HepG2 (cell line): ENCODE results near the gene FAM174C. TPM values are rescaled to one million over a fixed set of nuclear protein-coding genes. Genes with fewer than 3 reads are reported as not detected.

Experiments used
- ATAC-seq: fragments of 200-7000 bp; cut with Tn5 transposase; 3 replicates; pipeline ENCODE4 v1.9.1; 2020; ENCODE audit warnings: mild to moderate bottlenecking, moderate library complexity
- BruUV-seq: library from RNA; stranded (reverse); fragments of 400-500 nt; replicated peaks from 2 replicates; lab custom pipeline; 2021; lab: Mats Ljungman, UMichigan
- CTCF ChIA-PET: fragments of 300-600 bp; formaldehyde crosslinking; extraction: SDS; loops from one replicate; lab custom pipeline; 2021; ENCODE audit warnings: low total read pairs, inconsistent platforms, low intra/inter-chr PET ratio; lab: Yijun Ruan, JAX
- POLR2A ChIA-PET: fragments of 350-600 bp; sonication (Branson Sonifier 250); formaldehyde crosslinking; loops from one replicate; lab custom pipeline; 2020; ENCODE audit warnings: antibody characterized with exemption, inconsistent platforms; lab: Yijun Ruan, JAX
- DNase-seq: peaks from one replicate; pipeline ENCODE4 v3.0.0-alpha.2; 2015; ENCODE audit warnings: low spot score
- FAIRE-seq: peaks from 3 replicates; lab custom pipeline; 2011; peaks lifted over from hg19 to GRCh38; lab: Jason Lieb, UNC
- H2AFZ ChIP-seq: one replicate; pipeline ENCODE4 v1.6.1; 2011; ENCODE audit warnings: low read length, inconsistent platforms
- H3K27ac ChIP-seq: fragments of 300-600 bp; 3 replicates; pipeline ENCODE4 v1.8.0; 2011; ENCODE audit warnings: mixed run types, mild to moderate bottlenecking, mixed read lengths, low read length, inconsistent platforms; ENCODE audit not compliant: insufficient read depth; ENCODE audit errors: extremely low read length
- H3K27me3 ChIP-seq, 2 experiments: fragments of 200-600 bp in 1 of 2; 2 replicates in 1 of 2; 3 replicates in 1 of 2; pipeline versions ENCODE4 v1.6.0 to v1.8.0; 2011; ENCODE audit warnings: low read length in 2 of 2, mild to moderate bottlenecking in 2 of 2, moderate library complexity in 2 of 2, inconsistent platforms in 1 of 2; ENCODE audit not compliant: insufficient read depth in 2 of 2, control insufficient read depth in 1 of 2
- H3K36me3 ChIP-seq, 2 experiments: fragments of 200-600 bp in 1 of 2; replicated peaks in 1 of 2; 2 replicates in 1 of 2; 3 replicates in 1 of 2; pipeline versions ENCODE4 v1.5.1 to v1.8.0; 2011; ENCODE audit warnings: low read length in 2 of 2, inconsistent platforms in 1 of 2; ENCODE audit not compliant: insufficient read depth in 2 of 2, control insufficient read depth in 1 of 2
- H3K4me1 ChIP-seq: 2 replicates; pipeline ENCODE4 v1.5.1; 2012; ENCODE audit warnings: low read length, inconsistent platforms; ENCODE audit not compliant: insufficient read depth
- H3K4me2 ChIP-seq: 2 replicates; pipeline ENCODE4 v1.6.0; 2011; ENCODE audit warnings: low read depth, low read length, inconsistent platforms
- H3K4me3 ChIP-seq, 3 experiments: fragments of 200-600 bp in 1 of 3; sonication (generic), shearing (Covaris generic) in 1 of 3; replicated peaks in 1 of 3; 2 replicates each; pipeline ENCODE4 v1.5.1; 2011 to 2016; ENCODE audit warnings: low read length in 3 of 3, inconsistent platforms in 2 of 3, low read depth in 2 of 3, mild to moderate bottlenecking in 2 of 3, control low read depth in 1 of 3, mixed read lengths in 1 of 3; ENCODE audit not compliant: insufficient read depth in 1 of 3
- H3K79me2 ChIP-seq: one replicate; pipeline ENCODE4 v1.6.1; 2011; ENCODE audit warnings: low read length, inconsistent platforms; ENCODE audit not compliant: insufficient read depth
- H3K9ac ChIP-seq: 2 replicates; pipeline ENCODE4 v1.6.0; 2011; ENCODE audit warnings: mild to moderate bottlenecking, low read depth, low read length, inconsistent platforms; ENCODE audit not compliant: insufficient read depth
- H3K9me3 ChIP-seq: 2 replicates; pipeline ENCODE4 v1.5.1; 2012; ENCODE audit warnings: mild to moderate bottlenecking, low read length
- H4K20me1 ChIP-seq: 2 replicates; pipeline ENCODE4 v1.6.0; 2011; ENCODE audit warnings: inconsistent platforms, mild to moderate bottlenecking, low read length, moderate library complexity; ENCODE audit not compliant: insufficient read depth
- ATF6 ChIP-seq: sonication (generic); formaldehyde crosslinking; conservative IDR thresholded peaks from 2 replicates; pipeline ENCODE4 v1.4.0; 2020; ENCODE audit warnings: missing genetic modification reagents
- BHLHE40 ChIP-seq: IDR thresholded peaks from 2 replicates; pipeline ENCODE4 v1.6.1; 2011; ENCODE audit warnings: low read length, improper control_type of control experiment
- DZIP1 ChIP-seq: sonication (generic); formaldehyde crosslinking; IDR thresholded peaks from 2 replicates; pipeline ENCODE4 v1.5.0; 2020; ENCODE audit warnings: mild to moderate bottlenecking, missing genetic modification reagents
- GMEB1 ChIP-seq: sonication (generic); formaldehyde crosslinking; IDR thresholded peaks from 2 replicates; pipeline ENCODE4 v1.5.1; 2020; ENCODE audit warnings: missing genetic modification reagents, mild to moderate bottlenecking, borderline replicate concordance
- HDAC1 ChIP-seq: sonication (generic); formaldehyde crosslinking; IDR thresholded peaks from 2 replicates; pipeline ENCODE4 v1.5.1; 2020; ENCODE audit warnings: mild to moderate bottlenecking, missing genetic modification reagents
- RBFOX2 ChIP-seq: fragments of 200-400 bp; formaldehyde crosslinking; IDR thresholded peaks from 2 replicates; pipeline ENCODE4 v1.6.1; 2017; ENCODE audit warnings: low read depth, mild to moderate bottlenecking, low read length
- ZBTB33 ChIP-seq: sonication (generic); formaldehyde crosslinking; IDR thresholded peaks from 2 replicates; pipeline ENCODE4 v1.4.0; 2020; ENCODE audit warnings: missing genetic modification reagents
- ZC3H13 ChIP-seq: sonication (generic); formaldehyde crosslinking; IDR thresholded peaks from 2 replicates; pipeline ENCODE4 v1.8.1; 2023; ENCODE audit warnings: mild to moderate bottlenecking, missing genetic modification reagents, moderate library complexity
- ZMAT3 ChIP-seq: sonication (generic); formaldehyde crosslinking; conservative IDR thresholded peaks from 2 replicates; pipeline ENCODE4 v1.7.0; 2021; ENCODE audit warnings: missing genetic modification reagents
- ZNF501 ChIP-seq: sonication (generic); formaldehyde crosslinking; IDR thresholded peaks from 2 replicates; pipeline ENCODE4 v1.5.1; 2020; ENCODE audit warnings: mild to moderate bottlenecking, moderate library complexity, missing genetic modification reagents
- WGBS: methylation state at CpG from one replicate; pipeline ENCODE4 v1.1.6; 2017; ENCODE audit warnings: low lambda C conversion rate; 5-methylcytosine and 5-hydroxymethylcytosine counted together
- in situ Hi-C: cut with HindIII; loops from 2 replicates; pipeline ENCODE4 v1.10.0; 2017; ENCODE audit warnings: low pct_unique_long_range_greater_than_20kb; ENCODE audit not compliant: extremely low pct_ligation_motif_present
- intact Hi-C: fragments of 100-400 bp; cut with micrococcal nuclease; formaldehyde crosslinking; loops from one replicate; pipeline ENCODE4 v1.10.0; 2022; ENCODE audit not compliant: unreplicated experiment
- polyA plus RNA-seq, 8 experiments: library from polyadenylated mRNA; depleted of rRNA in 3 of 8; stranded (reverse) in 7 of 8; unstranded in 1 of 8; fragments of >200 nt; fragmentation: Illumina TruSeq in 4 of 8; extraction: Trizol in 4 of 8; gene quantifications; 2 replicates each; pipeline versions ENCODE4 v1.2.1 to v1.2.3, GENCODE V29; 2011 to 2016; ENCODE audit warnings: low read depth in 4 of 8, missing spikeins in 1 of 8, mixed read lengths in 1 of 8; ENCODE audit not compliant: insufficient read depth in 1 of 8
- total RNA-seq, 5 experiments: library from RNA; depleted of rRNA; stranded (reverse); fragments of >200 nt; fragmentation: Illumina TruSeq; extraction: Trizol; gene quantifications; 2 replicates each; pipeline ENCODE4 v1.2.3, GENCODE V29; 2016; ENCODE audit warnings: low read depth in 1 of 5
- TF ChIP-seq, protein P1 (sequence below): sonication (generic); formaldehyde crosslinking; IDR thresholded peaks from 2 replicates; pipeline ENCODE4 v1.4.0; 2020; ENCODE audit warnings: missing genetic modification reagents, borderline replicate concordance

FAM174C gene
- total and polyA plus RNA-seq, 2 of the 13 experiments (the other 11 are each of a cell fraction or from before 2014, with no cell fraction given) = 19.5 to 31.3 TPM

DNA sequence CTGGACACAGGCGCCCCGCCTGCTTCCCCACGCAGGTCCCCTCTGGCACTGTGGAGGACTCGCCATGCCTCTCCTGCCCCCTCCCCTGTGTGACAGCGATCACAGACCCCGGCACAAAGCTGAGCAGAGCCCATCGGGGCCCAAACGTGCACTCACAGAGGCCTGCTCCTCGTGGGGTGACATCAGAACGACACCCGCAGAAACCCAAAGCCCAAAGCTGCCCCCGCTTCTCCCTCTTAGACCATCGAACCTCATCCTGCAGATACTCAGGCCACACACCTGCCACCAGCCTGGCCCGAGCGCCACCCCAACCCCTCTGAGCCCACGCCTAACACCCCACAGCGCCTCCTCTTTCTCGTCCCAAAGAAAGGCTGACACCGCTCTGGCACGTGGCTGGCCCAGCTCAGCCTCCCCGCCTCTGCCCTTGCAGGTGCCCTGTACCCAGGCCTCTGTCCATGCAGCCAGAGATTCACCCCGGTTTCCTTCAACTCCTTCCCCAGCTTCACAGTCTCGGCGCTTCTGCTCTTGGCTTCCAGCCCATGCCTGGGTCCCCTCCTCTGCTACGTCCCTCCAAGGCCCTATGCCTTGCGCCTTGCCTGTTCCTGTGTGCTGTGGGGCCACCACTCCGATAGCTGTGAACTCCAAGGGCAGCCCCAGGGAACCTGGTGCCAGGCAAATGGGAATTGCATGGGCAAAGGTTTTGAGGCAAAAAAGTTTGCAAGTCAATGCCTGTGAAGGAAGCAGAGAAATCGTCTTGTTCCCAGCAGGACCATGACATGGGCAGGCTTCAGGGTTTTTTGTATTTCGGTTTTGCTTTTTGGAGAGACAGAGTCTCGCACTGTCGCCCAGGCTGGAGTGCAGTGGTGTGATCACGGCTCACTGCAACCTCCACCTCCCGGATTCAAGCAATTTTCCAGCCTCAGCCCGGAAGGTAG is 36.7 kb upstream of the FAM174C start:
- peaks cover 17% of the 10 kb centered on the region for H3K79me2 ChIP-seq
- intact Hi-C loops (no loop called here), in situ Hi-C loops (no loop called here)
- ChIA-PET CTCF (no interaction called here), POLR2A (interaction anchor here (0.6 to 10.1 kb wide), 10 partner anchors 13 to 775 kb away, joined by 3 to 469 read pairs (median 4); partner anchors contain the start of gene CIRBP)
- peak overlapping the region; percentile 59 to 77 (median 77); a peak in 5 of 6 replicates for H3K4me3 ChIP-seq
- no peaks in the 10 kb centered on the region for H3K27me3 ChIP-seq
- H4K20me1 ChIP-seq = no peaks in the 10 kb centered on the region
- peaks cover 0 to 1% of the 10 kb centered on the region in 2 experiments; a peak in 1 of 5 replicates for H3K36me3 ChIP-seq
- peak overlapping the region; percentile 7 for H3K27ac ChIP-seq
- peak overlapping the region; percentile 91 for H3K4me2 ChIP-seq
- BruUV-seq = no TSS peak
- 21% methylated on average over 28 of the region's 34 CpGs for WGBS
- FAIRE-seq = no peak
- H2AFZ ChIP-seq = no peak overlapping the region
- H3K4me1 ChIP-seq = peaks cover 38% of the 10 kb centered on the region
- peak overlapping the region; percentile 63; the same call in 1 of the 2 replicates for H3K9ac ChIP-seq
- no peak for DNase-seq
- ATAC-seq = peak; percentile 4
- H3K9me3 ChIP-seq = no peaks in the 10 kb centered on the region
- TF ChIP-seq ZMAT3 (CRISPR knock-in tag) (0 out of 2 replicates have a peak, but pooled peaks have one; percentile 25), RBFOX2 (no peak), ZBTB33 (CRISPR knock-in tag) (0 out of 2 replicates have a peak, but pooled peaks have one; percentile 1), ATF6 (CRISPR knock-in tag) (no peak), BHLHE40 (peak; percentile 33; the same call in 1 of the 2 replicates), ZC3H13 (0 out of 2 replicates have a peak, but pooled peaks have one; percentile 52), ZNF501 (CRISPR knock-in tag) (peak; percentile 49; the same call in 1 of the 2 replicates), GMEB1 (0 out of 2 replicates have a peak, but pooled peaks have one; percentile 26), DZIP1 (CRISPR knock-in tag) (peak; percentile 80; the same call in 1 of the 2 replicates), HDAC1 (CRISPR knock-in tag) (0 out of 2 replicates have a peak, but pooled peaks have one; percentile 14)
- TF ChIP-seq, protein P1, sequence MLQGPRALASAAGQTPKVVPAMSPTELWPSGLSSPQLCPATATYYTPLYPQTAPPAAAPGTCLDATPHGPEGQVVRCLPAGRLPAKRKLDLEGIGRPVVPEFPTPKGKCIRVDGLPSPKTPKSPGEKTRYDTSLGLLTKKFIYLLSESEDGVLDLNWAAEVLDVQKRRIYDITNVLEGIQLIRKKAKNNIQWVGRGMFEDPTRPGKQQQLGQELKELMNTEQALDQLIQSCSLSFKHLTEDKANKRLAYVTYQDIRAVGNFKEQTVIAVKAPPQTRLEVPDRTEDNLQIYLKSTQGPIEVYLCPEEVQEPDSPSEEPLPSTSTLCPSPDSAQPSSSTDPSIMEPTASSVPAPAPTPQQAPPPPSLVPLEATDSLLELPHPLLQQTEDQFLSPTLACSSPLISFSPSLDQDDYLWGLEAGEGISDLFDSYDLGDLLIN (CRISPR knock-in tag) = no peak
